Psoas muscle (tissue), 8 donors: ENCODE results near the gene HMGXB4. TPM values are rescaled to one million over a fixed set of nuclear protein-coding genes. Genes with fewer than 3 reads are reported as not detected.
A peak's percentile ranks its signal among the peaks of the same experiment; 100 is the strongest.

ENCODE experiments used
- ATAC-seq, 4 donors: fragments of 200-7000 bp; cut with Tn5 transposase; one replicate each; pipeline ENCODE4 v1.9.1; 2020; ENCODE audit warnings: moderate library complexity in 3 of 4, mild to moderate bottlenecking in 2 of 4
- DNase-seq, 2 donors: peaks; one replicate each; pipeline ENCODE4 v3.0.0-alpha.2; 2020
- H3K27ac ChIP-seq: fragments of 200-600 bp; one replicate; pipeline ENCODE4 v1.8.0; 2022
- H3K27me3 ChIP-seq, 3 donors: fragments of 200-600 bp in 1 of 3; one replicate each; pipeline versions ENCODE4 v1.6.1 to v1.8.0; 2013 to 2022; ENCODE audit warnings: low read length in 2 of 3, mild to moderate bottlenecking in 2 of 3, moderate library complexity in 1 of 3; ENCODE audit not compliant: insufficient read depth in 3 of 3
- H3K36me3 ChIP-seq, 2 donors: fragments of 200-600 bp in 1 of 2; one replicate each; pipeline versions ENCODE4 v1.6.1 to v1.8.0; 2013 to 2022; ENCODE audit warnings: low read depth in 1 of 2, mild to moderate bottlenecking in 1 of 2, moderate library complexity in 1 of 2; ENCODE audit not compliant: insufficient read depth in 1 of 2
- H3K4me1 ChIP-seq: fragments of 200-600 bp; one replicate; pipeline ENCODE4 v1.8.0; 2022
- H3K4me3 ChIP-seq: fragments of 200-600 bp; one replicate; pipeline ENCODE4 v1.8.0; 2022; ENCODE audit warnings: mild to moderate bottlenecking
- H3K9me3 ChIP-seq: fragments of 200-600 bp; one replicate; pipeline ENCODE4 v1.8.0; 2022
- CTCF ChIP-seq: fragments of 200-600 bp; IDR thresholded peaks from one replicate; pipeline ENCODE4 v1.8.0; 2022; ENCODE audit warnings: antibody characterized with exemption
- WGBS, 3 donors: extraction: QIAGEN DNeasy Blood & Tissue Kit; methylation state at CpG; one replicate each; pipeline versions ENCODE4 v1.1.6 to v1.1.7; 2013; 5-methylcytosine and 5-hydroxymethylcytosine counted together
- intact Hi-C, 2 donors: fragments of 100-400 bp; cut with DNase I; formaldehyde crosslinking; loops; one replicate each; pipeline versions ENCODE4 v1.11.0 to v1.14.2; 2022
- polyA plus RNA-seq, 3 donors: library from polyadenylated mRNA; stranded (reverse); fragments of 200-250 nt; gene quantifications; one replicate each; pipeline ENCODE4 v1.2.3, GENCODE V29; 2013
- total RNA-seq, 4 donors: library from RNA; stranded (reverse); fragmentation: NEBNext Ultra II Directional in 2 of 4; extraction: Animal tissue kit (Norgen Biotek cat#: 25700) in 2 of 4; gene quantifications; one replicate each; pipeline versions ENCODE4 v1.2.1 to v1.2.4, GENCODE V29; 2021 to 2023
- donor health status: healthy with polysubstance abuse.
- donor health status: DM: no; HTN: no; CAD: no; lungs with moderate emphysema.
- donor health status: Bipolar disorder and iron deficiency.
- donor health status: healthy.
- donor health status: DM: yes; HTN: yes; CAD: no.
- donor health status: DM: no; HTN: no; CAD: no.
- donor health status: DM: no; HTN: no; CAD: no.
- donor health status: DM: yes; HTN: yes; CAD: no.

The HMGXB4 gene
- total and polyA plus RNA-seq, 7 donors: 6.0 to 12.4 (median 9.7) TPM

- H3K27ac ChIP-seq: no peak overlapping the region
- intact Hi-C loops: no loop called here
- H3K4me3 ChIP-seq: no peak overlapping the region
- DNase-seq (peak in 1 of 2 donors; percentile 44), ATAC-seq (no peak)
- H3K27me3 ChIP-seq: no peaks in the 10 kb centered on the region
- H3K9me3 ChIP-seq: no peaks in the 10 kb centered on the region
- no peak for TF ChIP-seq CTCF
- H3K36me3 ChIP-seq: peaks cover 6 to 100% of the 10 kb centered on the region in 2 donors
- whole genome bisulfite sequencing, 3 donors: 85 to 93% (median 88%) methylated on average over 15 of the region's 15 CpGs
- H3K4me1 ChIP-seq: peaks cover 3% of the 10 kb centered on the region
These were observed 65.6 kb downstream of the HMGXB4 start for GRCh38 chr22:35322893-35323292.

- peaks cover 6 to 100% of the 10 kb centered on the region in 2 donors for H3K36me3 ChIP-seq
- H3K27me3 ChIP-seq: no peaks in the 10 kb centered on the region
- H3K27ac ChIP-seq: no peak overlapping the region
- H3K9me3 ChIP-seq: no peaks in the 10 kb centered on the region
- WGBS, 3 donors: 89 to 93% (median 91%) methylated on average over 11 of the region's 11 CpGs
- H3K4me3 ChIP-seq: no peak overlapping the region
- no peaks in the 10 kb centered on the region for H3K4me1 ChIP-seq
- intact Hi-C loops: no loop called here
- no peak for TF ChIP-seq CTCF
- ATAC-seq (no peak), DNase-seq (no peak)
These were observed 66.0 kb downstream of the HMGXB4 start for GRCh38 chr22:35323305-35323704.

- Histone ChIP-seq H3K27ac (no peak overlapping the region), H3K4me3 (no peak overlapping the region), H3K4me1 (no peaks in the 10 kb centered on the region), H3K27me3 (no peaks in the 10 kb centered on the region), H3K9me3 (no peaks in the 10 kb centered on the region), H3K36me3 (peaks cover 6 to 100% of the 10 kb centered on the region in 2 donors)
- intact Hi-C loops: no loop called here
- 56 to 84% (median 60%) methylated on average over 5 of the region's 5 CpGs for WGBS, 3 donors
- DNase-seq: peak in 1 of 2 donors; percentile 14
- TF ChIP-seq CTCF: no peak
- no peak for ATAC-seq
These were observed 66.8 kb downstream of the HMGXB4 start for GRCh38 chr22:35324067-35324466.

- intact Hi-C loops: no loop called here
- H3K27me3 ChIP-seq: no peaks in the 10 kb centered on the region
- peaks cover 6 to 98% of the 10 kb centered on the region in 2 donors for H3K36me3 ChIP-seq
- WGBS, 3 donors: 80 to 88% (median 82%) methylated on average over 4 of the region's 4 CpGs
- TF ChIP-seq CTCF: no peak
- DNase-seq: peak in 1 of 2 donors; percentile 12
- no peak for ATAC-seq
- H3K27ac ChIP-seq: no peak overlapping the region
- H3K4me3 ChIP-seq: no peak overlapping the region
- no peaks in the 10 kb centered on the region for H3K9me3 ChIP-seq
- H3K4me1 ChIP-seq: no peaks in the 10 kb centered on the region
These were observed 67.5 kb downstream of the HMGXB4 start for GRCh38 chr22:35324762-35325161.

- ATAC-seq (no peak), DNase-seq (no peak)
- H3K4me3 ChIP-seq: no peak overlapping the region
- peaks cover 6 to 98% of the 10 kb centered on the region in 2 donors for H3K36me3 ChIP-seq
- H3K9me3 ChIP-seq: no peaks in the 10 kb centered on the region
- no peaks in the 10 kb centered on the region for H3K27me3 ChIP-seq
- intact Hi-C loops: no loop called here
- 88 to 94% (median 90%) methylated on average over 5 of the region's 5 CpGs for WGBS, 3 donors
- peaks cover under 1% of the 10 kb centered on the region for H3K4me1 ChIP-seq
- no peak for TF ChIP-seq CTCF
- H3K27ac ChIP-seq: no peak overlapping the region
These were observed 67.9 kb downstream of the HMGXB4 start for GRCh38 chr22:35325209-35325608.
